DOHH2 (cell line): ENCODE data around the gene ALAS2.

Experiments used
- H3F3A ChIP-seq: fragments of 200-600 bp; sonication (generic), shearing (Covaris generic); 2 replicates; pipeline ENCODE4 v1.6.0; 2016; ENCODE audit warnings: antibody characterized with exemption, mild to moderate bottlenecking; ENCODE audit not compliant: control insufficient read depth, insufficient read depth
- H3K27ac ChIP-seq: fragments of 200-600 bp; sonication (generic); 2 replicates; pipeline ENCODE4 v1.5.1; 2014; ENCODE audit warnings: low read depth, mild to moderate bottlenecking, low read length, moderate library complexity
- H3K27me3 ChIP-seq: fragments of 200-600 bp; sonication (generic); 2 replicates; pipeline ENCODE4 v1.6.1; 2014; ENCODE audit warnings: mild to moderate bottlenecking, low read length, mixed read lengths; ENCODE audit not compliant: control insufficient read depth
- H3K36me3 ChIP-seq: fragments of 200-600 bp; sonication (generic); 2 replicates; pipeline ENCODE4 v1.6.1; 2014; ENCODE audit warnings: mild to moderate bottlenecking, low read length, moderate library complexity, mixed read lengths; ENCODE audit not compliant: control insufficient read depth
- H3K4me1 ChIP-seq: fragments of 200-600 bp; sonication (generic); 2 replicates; pipeline ENCODE4 v1.6.1; 2014; ENCODE audit warnings: mild to moderate bottlenecking, low read length, mixed read lengths; ENCODE audit not compliant: control insufficient read depth
- H3K4me2 ChIP-seq: fragments of 200-600 bp; sonication (generic); 2 replicates; pipeline ENCODE4 v1.6.0; 2014; ENCODE audit warnings: mild to moderate bottlenecking, low read length, moderate library complexity
- H3K4me3 ChIP-seq: fragments of 200-600 bp; sonication (generic); 2 replicates; pipeline ENCODE4 v1.5.1; 2014; ENCODE audit warnings: mild to moderate bottlenecking, low read length, mixed read lengths
- H3K79me2 ChIP-seq: fragments of 200-600 bp; sonication (generic); 2 replicates; pipeline ENCODE4 v1.6.1; 2014; ENCODE audit warnings: mild to moderate bottlenecking, low read length, mixed read lengths; ENCODE audit not compliant: control insufficient read depth
- H3K9me2 ChIP-seq: fragments of 200-600 bp; sonication (generic); replicated peaks from 2 replicates; pipeline ENCODE4 v1.6.1; 2014; ENCODE audit warnings: mild to moderate bottlenecking, low read length, mixed read lengths; ENCODE audit not compliant: control insufficient read depth
- H3K9me3 ChIP-seq: fragments of 200-600 bp; sonication (generic); 2 replicates; pipeline ENCODE4 v1.6.1; 2014; ENCODE audit warnings: antibody characterized with exemption, low read length, mixed read lengths; ENCODE audit not compliant: control insufficient read depth, insufficient read depth
- H4K20me1 ChIP-seq: fragments of 200-600 bp; sonication (generic); 2 replicates; pipeline ENCODE4 v1.6.0; 2014; ENCODE audit warnings: low read depth, mild to moderate bottlenecking, antibody characterized with exemption, low read length, moderate library complexity; ENCODE audit not compliant: control insufficient read depth, insufficient read depth
- EZH2phosphoT487 ChIP-seq: fragments of 200-600 bp; sonication (generic); IDR thresholded peaks from 2 replicates; pipeline ENCODE4 v1.6.1; 2017; ENCODE audit warnings: borderline replicate concordance, mild to moderate bottlenecking, antibody characterized with exemption, low read length, moderate library complexity, mixed read lengths
- TF ChIP-seq, protein P1 (sequence below): fragments of 200-600 bp; sonication (generic); IDR thresholded peaks from one replicate; pipeline ENCODE4 v1.5.1; 2014; ENCODE audit warnings: antibody characterized with exemption, mild to moderate bottlenecking, low read depth, low read length; ENCODE audit not compliant: poor library complexity, severe bottlenecking

ALAS2 gene

DNA sequence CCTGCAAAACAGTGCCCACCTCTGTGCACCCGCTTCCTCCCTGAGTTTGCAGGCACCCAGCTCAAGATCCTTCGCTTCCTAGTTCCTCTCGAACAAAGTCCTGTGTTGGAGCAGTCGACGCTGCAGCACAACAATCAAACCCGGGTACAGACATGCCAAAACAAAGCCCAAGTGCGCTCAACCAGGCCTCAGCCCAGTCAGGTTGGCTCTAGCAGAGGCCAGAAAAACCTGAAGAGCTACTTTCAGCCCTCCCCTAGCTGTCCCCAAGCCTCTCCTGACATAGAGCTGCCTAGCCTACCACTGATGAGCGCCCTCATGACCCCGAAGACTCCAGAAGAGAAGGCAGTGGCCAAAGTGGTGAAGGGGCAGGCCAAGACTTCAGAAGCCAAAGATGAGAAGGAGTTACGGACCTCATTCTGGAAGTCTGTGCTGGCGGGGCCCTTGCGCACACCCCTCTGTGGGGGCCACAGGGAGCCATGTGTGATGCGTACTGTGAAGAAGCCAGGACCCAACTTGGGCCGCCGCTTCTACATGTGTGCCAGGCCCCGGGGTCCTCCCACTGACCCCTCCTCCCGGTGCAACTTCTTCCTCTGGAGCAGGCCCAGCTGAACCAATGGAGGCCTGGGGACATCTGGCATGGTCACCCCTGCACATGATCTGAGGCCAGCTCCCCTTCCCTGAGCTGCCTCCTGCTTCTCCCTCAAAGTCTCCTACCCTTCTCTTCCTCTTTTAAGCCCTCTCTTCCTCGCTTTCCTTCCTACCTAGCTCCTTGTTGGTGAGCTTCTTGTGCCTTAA lies 23.8 kb downstream of the ALAS2 start:
- Histone ChIP-seq H3K9me2 (no peaks in the 10 kb centered on the region), H3K4me2 (no peak overlapping the region), H3K4me1 (peaks cover 1% of the 10 kb centered on the region; the same call in 1 of the 2 replicates), H4K20me1 (no peaks in the 10 kb centered on the region), H3K79me2 (peaks cover 6% of the 10 kb centered on the region), H3K9me3 (no peaks in the 10 kb centered on the region), H3F3A (no peaks in the 10 kb centered on the region), H3K27me3 (no peaks in the 10 kb centered on the region), H3K4me3 (no peak overlapping the region), H3K27ac (no peak overlapping the region), H3K36me3 (peaks cover 40% of the 10 kb centered on the region)
- no peak for TF ChIP-seq EZH2phosphoT487
- TF ChIP-seq, protein P1, sequence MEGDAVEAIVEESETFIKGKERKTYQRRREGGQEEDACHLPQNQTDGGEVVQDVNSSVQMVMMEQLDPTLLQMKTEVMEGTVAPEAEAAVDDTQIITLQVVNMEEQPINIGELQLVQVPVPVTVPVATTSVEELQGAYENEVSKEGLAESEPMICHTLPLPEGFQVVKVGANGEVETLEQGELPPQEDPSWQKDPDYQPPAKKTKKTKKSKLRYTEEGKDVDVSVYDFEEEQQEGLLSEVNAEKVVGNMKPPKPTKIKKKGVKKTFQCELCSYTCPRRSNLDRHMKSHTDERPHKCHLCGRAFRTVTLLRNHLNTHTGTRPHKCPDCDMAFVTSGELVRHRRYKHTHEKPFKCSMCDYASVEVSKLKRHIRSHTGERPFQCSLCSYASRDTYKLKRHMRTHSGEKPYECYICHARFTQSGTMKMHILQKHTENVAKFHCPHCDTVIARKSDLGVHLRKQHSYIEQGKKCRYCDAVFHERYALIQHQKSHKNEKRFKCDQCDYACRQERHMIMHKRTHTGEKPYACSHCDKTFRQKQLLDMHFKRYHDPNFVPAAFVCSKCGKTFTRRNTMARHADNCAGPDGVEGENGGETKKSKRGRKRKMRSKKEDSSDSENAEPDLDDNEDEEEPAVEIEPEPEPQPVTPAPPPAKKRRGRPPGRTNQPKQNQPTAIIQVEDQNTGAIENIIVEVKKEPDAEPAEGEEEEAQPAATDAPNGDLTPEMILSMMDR = no peak

- Histone ChIP-seq H4K20me1 (no peaks in the 10 kb centered on the region), H3K4me3 (no peak overlapping the region), H3F3A (no peaks in the 10 kb centered on the region), H3K79me2 (peaks cover 23% of the 10 kb centered on the region), H3K4me1 (peaks cover 8% of the 10 kb centered on the region), H3K36me3 (peaks cover 49% of the 10 kb centered on the region), H3K9me3 (no peaks in the 10 kb centered on the region), H3K9me2 (no peaks in the 10 kb centered on the region), H3K27me3 (no peaks in the 10 kb centered on the region), H3K27ac (no peak overlapping the region), H3K4me2 (no peak overlapping the region)
- TF ChIP-seq, protein P1 = no peak
- TF ChIP-seq EZH2phosphoT487 = no peak
These were observed 25.5 kb downstream of the ALAS2 start for GRCh38 chrX:55005256-55005655.

DNA sequence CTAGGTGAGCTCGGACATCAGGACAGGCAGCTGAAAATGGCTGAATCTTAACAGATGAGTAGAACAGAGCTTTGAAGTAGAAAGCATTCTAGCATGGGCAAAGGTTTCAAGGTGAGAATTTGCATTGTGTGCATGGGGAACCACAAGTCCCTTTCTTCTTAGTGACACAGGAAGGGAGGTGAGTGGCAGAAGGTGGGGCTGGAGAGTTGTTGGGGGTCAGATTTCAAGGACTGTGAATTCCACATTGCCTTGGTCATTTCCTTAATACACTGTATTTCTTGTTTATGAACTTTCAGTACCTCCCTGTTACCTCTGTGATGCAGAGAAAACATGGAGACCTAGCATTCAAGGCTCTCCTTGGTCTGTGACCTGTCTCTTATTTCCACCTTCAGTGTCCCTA lies 26.5 kb downstream of the ALAS2 start:
- no peak overlapping the region for H3K4me3 ChIP-seq
- H3K4me1 ChIP-seq = peaks cover 12% of the 10 kb centered on the region
- TF ChIP-seq, protein P1 = no peak
- no peak for TF ChIP-seq EZH2phosphoT487
- H3K9me3 ChIP-seq = no peaks in the 10 kb centered on the region
- H4K20me1 ChIP-seq = no peaks in the 10 kb centered on the region
- H3K27me3 ChIP-seq = no peaks in the 10 kb centered on the region
- no peaks in the 10 kb centered on the region for H3K9me2 ChIP-seq
- H3K79me2 ChIP-seq = peaks cover 24% of the 10 kb centered on the region
- no peak overlapping the region for H3K27ac ChIP-seq
- no peak overlapping the region for H3K4me2 ChIP-seq
- no peaks in the 10 kb centered on the region for H3F3A ChIP-seq
- peaks cover 49% of the 10 kb centered on the region for H3K36me3 ChIP-seq
